ENCODE results near the gene GPBP1L1.
"Not testable (repeated sequence)": the region's sequence is repeated elsewhere in the genome, so short reads cannot be mapped to it uniquely, and the experiment has no call there.

GPBP1L1 gene

GRCh38 chr1:45704637-45705036, 18.3 kb upstream of the GPBP1L1 start:
- Histone ChIP-seq H4K20me1 (ENCODE audit: control insufficient read depth, insufficient read depth, low read depth, low read length) (no peaks in the 10 kb centered on the region), H3K4me3 (ENCODE audit: low read length) (no peak overlapping the region), H3K4me2 (ENCODE audit: low read length) (no peak overlapping the region)

GRCh38 chr1:45694823-45695222, 8.5 kb upstream of the GPBP1L1 start:
- Histone ChIP-seq H3K27me3 (ENCODE audit: control insufficient read depth, low read length) (no peaks in the 10 kb centered on the region), H3K36me3 (ENCODE audit: control insufficient read depth, low read length) (peaks cover 68% of the 10 kb centered on the region), H3K4me1 (ENCODE audit: control insufficient read depth, low read length) (peaks cover 6% of the 10 kb centered on the region), H3K4me2 (ENCODE audit: low read length) (no peak overlapping the region), H3K79me2 (ENCODE audit: control insufficient read depth, low read length) (peaks cover 22% of the 10 kb centered on the region), H3F3A (ENCODE audit: control insufficient read depth, insufficient read depth) (peaks cover 24% of the 10 kb centered on the region), H3K9me2 (replicated peaks; ENCODE audit: control insufficient read depth, low read length) (no peaks in the 10 kb centered on the region), H4K20me1 (ENCODE audit: control insufficient read depth, insufficient read depth, low read depth, low read length) (no peaks in the 10 kb centered on the region), H3K4me3 (ENCODE audit: low read length) (no peak overlapping the region), H3K27ac (ENCODE audit: low read depth, low read length) (no peak overlapping the region), H3K9me3 (ENCODE audit: control insufficient read depth, insufficient read depth, low read length) (no peaks in the 10 kb centered on the region)
- TF ChIP-seq CTCF (IDR thresholded peaks at IDR 0.05; ENCODE audit: low read depth, low read length, poor library complexity, severe bottlenecking) (no peak), EZH2phosphoT487 (IDR thresholded peaks at IDR 0.05; ENCODE audit: borderline replicate concordance, low read length) (no peak)

More at GRCh38 chr1:45704637-45705036, 18.3 kb upstream of the GPBP1L1 start:
- H3F3A ChIP-seq (ENCODE audit: control insufficient read depth, insufficient read depth), result peaks cover 3% of the 10 kb centered on the region; the same call in 1 of the 2 replicates
- H3K9me3 ChIP-seq (ENCODE audit: control insufficient read depth, insufficient read depth, low read length), result no peaks in the 10 kb centered on the region
- no peaks in the 10 kb centered on the region for H3K27me3 ChIP-seq (ENCODE audit: control insufficient read depth, low read length)
- H3K27ac ChIP-seq (ENCODE audit: low read depth, low read length), result no peak overlapping the region
- no peaks in the 10 kb centered on the region for H3K36me3 ChIP-seq (ENCODE audit: control insufficient read depth, low read length)
- TF ChIP-seq EZH2phosphoT487 (IDR thresholded peaks at IDR 0.05; ENCODE audit: borderline replicate concordance, low read length) (no peak), CTCF (IDR thresholded peaks at IDR 0.05; ENCODE audit: low read depth, low read length, poor library complexity, severe bottlenecking) (no peak)
- H3K4me1 ChIP-seq (ENCODE audit: control insufficient read depth, low read length), result no peaks in the 10 kb centered on the region
- no peaks in the 10 kb centered on the region for H3K9me2 ChIP-seq (replicated peaks; ENCODE audit: control insufficient read depth, low read length)
- no peaks in the 10 kb centered on the region for H3K79me2 ChIP-seq (ENCODE audit: control insufficient read depth, low read length)

- not testable (repeated sequence) for H3K9me2 ChIP-seq (replicated peaks; ENCODE audit: control insufficient read depth, low read length); H3K4me2 ChIP-seq (ENCODE audit: low read length); H3K27me3 ChIP-seq (ENCODE audit: control insufficient read depth, low read length); H4K20me1 ChIP-seq (ENCODE audit: control insufficient read depth, insufficient read depth, low read depth, low read length); H3K4me3 ChIP-seq (ENCODE audit: low read length); H3K9me3 ChIP-seq (ENCODE audit: control insufficient read depth, insufficient read depth, low read length); H3K27ac ChIP-seq (ENCODE audit: low read depth, low read length)
- H3K36me3 ChIP-seq (ENCODE audit: control insufficient read depth, low read length), result peaks cover 76% of the 10 kb centered on the region
- H3F3A ChIP-seq (ENCODE audit: control insufficient read depth, insufficient read depth), result peaks cover 24% of the 10 kb centered on the region
- H3K79me2 ChIP-seq (ENCODE audit: control insufficient read depth, low read length), result peaks cover 32% of the 10 kb centered on the region
- H3K4me1 ChIP-seq (ENCODE audit: control insufficient read depth, low read length), result peaks cover 14% of the 10 kb centered on the region
Measured at GRCh38 chr1:45693811-45694210, 7.5 kb upstream of the GPBP1L1 start.

GRCh38 chr1:45687754-45688740, 1.7 kb upstream of the GPBP1L1 start, which contains the start of gene TMEM69:
Gene TMEM69 (plus strand): TSS chr1:45688181. CDS start chr1:45691069, 2,888 bp downstream.
- peaks cover 84% of the 10 kb centered on the region for H3K79me2 ChIP-seq (ENCODE audit: control insufficient read depth, low read length)
- peaks cover 38% of the 10 kb centered on the region for H3K4me1 ChIP-seq (ENCODE audit: control insufficient read depth, low read length)
- peaks cover 12% of the 10 kb centered on the region for H3F3A ChIP-seq (ENCODE audit: control insufficient read depth, insufficient read depth)
- no peaks in the 10 kb centered on the region for H3K9me3 ChIP-seq (ENCODE audit: control insufficient read depth, insufficient read depth, low read length)
- H4K20me1 ChIP-seq (ENCODE audit: control insufficient read depth, insufficient read depth, low read depth, low read length), result peaks cover 8% of the 10 kb centered on the region; the same call in 1 of the 2 replicates
- H3K9me2 ChIP-seq (replicated peaks; ENCODE audit: control insufficient read depth, low read length), result no peaks in the 10 kb centered on the region
- TF ChIP-seq CTCF (IDR thresholded peaks at IDR 0.05; ENCODE audit: low read depth, low read length, poor library complexity, severe bottlenecking) (no peak), EZH2phosphoT487 (IDR thresholded peaks at IDR 0.05; ENCODE audit: borderline replicate concordance, low read length) (no peak)
- H3K4me2 ChIP-seq (ENCODE audit: low read length), result peak within 1 kb of the TSS; percentile 93
- H3K36me3 ChIP-seq (ENCODE audit: control insufficient read depth, low read length), result peaks cover 71% of the 10 kb centered on the region
- H3K4me3 ChIP-seq (ENCODE audit: low read length), result peak within 1 kb of the TSS; percentile 94
- H3K27ac ChIP-seq (ENCODE audit: low read depth, low read length), result peak within 1 kb of the TSS; percentile 92
- no peaks in the 10 kb centered on the region for H3K27me3 ChIP-seq (ENCODE audit: control insufficient read depth, low read length)

All from DOHH2 (cell line).